ENCODE results near the gene ATP6V0A1. TPM values are rescaled to one million over a fixed set of nuclear protein-coding genes. Genes with fewer than 3 reads are reported as not detected.
"Not testable (repeated sequence)": the region's sequence is repeated elsewhere in the genome, so short reads cannot be mapped to it uniquely, and the experiment has no call there.

ATP6V0A1 gene
- total RNA-seq, 1 experiment from 2014 or later = 55.1 TPM

DNA sequence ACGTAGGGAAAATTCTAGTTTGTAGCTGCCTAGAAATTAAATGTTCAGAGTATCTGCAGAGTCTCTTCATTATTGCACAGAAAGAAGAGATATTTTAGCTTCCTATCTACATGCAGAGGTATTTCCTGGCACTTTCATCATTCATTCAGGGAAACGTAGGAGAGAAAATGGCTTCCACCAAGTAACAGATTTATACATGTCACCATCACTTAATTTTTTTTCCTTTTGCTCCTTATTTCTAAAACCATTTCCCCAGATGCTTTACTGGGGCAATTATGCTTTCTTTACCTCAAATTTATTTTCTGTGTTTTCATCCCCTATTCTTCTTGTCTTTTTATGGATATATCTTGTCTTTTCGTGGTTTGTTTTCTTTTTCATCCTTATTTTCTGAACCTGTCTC is 18.5 kb downstream of the ATP6V0A1 start:
- Histone ChIP-seq H3K27ac (no peak overlapping the region), H3K79me2 (ENCODE audit: low read depth) (no peaks in the 10 kb centered on the region), H3K4me1 (replicated peaks; ENCODE audit: insufficient read depth) (no peaks in the 10 kb centered on the region), H3K27me3 (ENCODE audit: insufficient read depth, low read depth) (no peaks in the 10 kb centered on the region), H2AFZ (no peak overlapping the region), H3F3A (ENCODE audit: insufficient read depth, low read depth) (no peaks in the 10 kb centered on the region; the same call in 1 of the 2 replicates), H3K4me2 (no peak overlapping the region), H4K20me1 (ENCODE audit: insufficient read depth) (no peaks in the 10 kb centered on the region; the same call in 1 of the 2 replicates), H3K9me3 (ENCODE audit: insufficient read depth, low read depth) (no peaks in the 10 kb centered on the region), H3K36me3 (ENCODE audit: low read depth) (peaks cover 54% of the 10 kb centered on the region), H3K4me3 (no peak overlapping the region), H3K9me2 (ENCODE audit: insufficient read depth) (no peaks in the 10 kb centered on the region)
- no peak for TF ChIP-seq EZH2 (IDR thresholded peaks at IDR 0.05; ENCODE audit: low read depth)
- TF ChIP-seq, protein P1, sequence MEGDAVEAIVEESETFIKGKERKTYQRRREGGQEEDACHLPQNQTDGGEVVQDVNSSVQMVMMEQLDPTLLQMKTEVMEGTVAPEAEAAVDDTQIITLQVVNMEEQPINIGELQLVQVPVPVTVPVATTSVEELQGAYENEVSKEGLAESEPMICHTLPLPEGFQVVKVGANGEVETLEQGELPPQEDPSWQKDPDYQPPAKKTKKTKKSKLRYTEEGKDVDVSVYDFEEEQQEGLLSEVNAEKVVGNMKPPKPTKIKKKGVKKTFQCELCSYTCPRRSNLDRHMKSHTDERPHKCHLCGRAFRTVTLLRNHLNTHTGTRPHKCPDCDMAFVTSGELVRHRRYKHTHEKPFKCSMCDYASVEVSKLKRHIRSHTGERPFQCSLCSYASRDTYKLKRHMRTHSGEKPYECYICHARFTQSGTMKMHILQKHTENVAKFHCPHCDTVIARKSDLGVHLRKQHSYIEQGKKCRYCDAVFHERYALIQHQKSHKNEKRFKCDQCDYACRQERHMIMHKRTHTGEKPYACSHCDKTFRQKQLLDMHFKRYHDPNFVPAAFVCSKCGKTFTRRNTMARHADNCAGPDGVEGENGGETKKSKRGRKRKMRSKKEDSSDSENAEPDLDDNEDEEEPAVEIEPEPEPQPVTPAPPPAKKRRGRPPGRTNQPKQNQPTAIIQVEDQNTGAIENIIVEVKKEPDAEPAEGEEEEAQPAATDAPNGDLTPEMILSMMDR (conservative IDR thresholded peaks at IDR 0.05) = no peak
- CTCF ChIA-PET = no interaction called here
- no peak for DNase-seq
- no TSS peak for BruUV-seq (replicated peaks)
- POLR2A ChIA-PET (ENCODE audit: unreplicated experiment) = no interaction called here
- intact Hi-C loops (cut with micrococcal nuclease; ENCODE audit: unreplicated experiment) = no loop called here

DNA sequence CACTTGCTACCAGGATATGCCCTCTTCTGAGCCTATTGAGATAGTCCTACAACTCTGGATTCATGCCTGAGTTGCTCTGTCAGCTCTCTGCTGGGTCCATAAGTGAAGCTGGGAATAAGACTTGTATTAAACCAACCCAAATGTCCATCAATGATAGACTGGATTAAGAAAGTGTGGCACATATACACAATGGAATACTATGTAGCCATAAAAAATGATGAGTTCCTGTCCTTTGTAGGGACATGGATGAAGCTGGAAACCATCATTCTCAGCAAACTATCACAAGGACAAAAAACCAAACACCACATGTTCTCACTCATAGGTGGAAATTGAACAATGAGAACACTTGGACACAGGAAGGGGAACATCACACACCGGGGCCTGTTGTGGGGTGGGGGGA is 19.1 kb downstream of the ATP6V0A1 start:
- BruUV-seq (replicated peaks); H3K79me2 ChIP-seq (ENCODE audit: low read depth); H3K9me2 ChIP-seq (ENCODE audit: insufficient read depth); H3K27me3 ChIP-seq (ENCODE audit: insufficient read depth, low read depth); POLR2A ChIA-PET (ENCODE audit: unreplicated experiment); CTCF ChIA-PET; H2AFZ ChIP-seq; H3K9me3 ChIP-seq (ENCODE audit: insufficient read depth, low read depth); H3F3A ChIP-seq (ENCODE audit: insufficient read depth, low read depth); DNase-seq; H3K27ac ChIP-seq; intact Hi-C loops (cut with micrococcal nuclease; ENCODE audit: unreplicated experiment); H3K4me3 ChIP-seq; H3K4me1 ChIP-seq (replicated peaks; ENCODE audit: insufficient read depth); H3K4me2 ChIP-seq; H4K20me1 ChIP-seq (ENCODE audit: insufficient read depth): not testable (repeated sequence)
- H3K36me3 ChIP-seq (ENCODE audit: low read depth) = peaks cover 53% of the 10 kb centered on the region

DNA sequence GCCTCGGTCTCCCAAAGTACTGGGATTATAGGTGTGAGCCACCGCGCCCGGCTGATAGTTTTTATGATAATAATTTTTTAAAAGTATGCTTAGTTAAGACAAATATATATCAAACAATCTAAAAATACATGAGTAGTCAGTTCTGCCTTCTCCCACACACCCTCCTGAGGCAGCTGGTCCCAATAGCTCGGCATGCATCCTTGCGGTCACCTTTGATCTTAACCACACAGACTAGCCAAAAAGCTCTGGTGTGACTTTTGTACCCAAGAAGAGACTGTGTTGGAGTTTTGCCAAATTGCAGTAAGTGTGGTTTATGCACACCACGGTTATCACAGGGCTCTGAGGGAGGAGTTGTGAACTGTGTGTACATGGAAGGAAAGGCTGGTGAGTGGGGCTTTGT is 25.6 kb downstream of the ATP6V0A1 start:
- H2AFZ ChIP-seq = no peak overlapping the region
- no peaks in the 10 kb centered on the region for H3K27me3 ChIP-seq (ENCODE audit: insufficient read depth, low read depth)
- H3F3A ChIP-seq (ENCODE audit: insufficient read depth, low read depth) = 0 out of 2 replicates have a peak, but pooled peaks cover 4% of the 10 kb centered on the region
- intact Hi-C loops (cut with micrococcal nuclease; ENCODE audit: unreplicated experiment) = no loop called here
- H3K4me1 ChIP-seq (replicated peaks; ENCODE audit: insufficient read depth) = no peaks in the 10 kb centered on the region
- no peak overlapping the region for H3K27ac ChIP-seq
- no peak overlapping the region for H3K4me2 ChIP-seq
- H3K9me3 ChIP-seq (ENCODE audit: insufficient read depth, low read depth) = no peaks in the 10 kb centered on the region
- no TSS peak for BruUV-seq (replicated peaks)
- DNase-seq = no peak
- no peaks in the 10 kb centered on the region for H4K20me1 ChIP-seq (ENCODE audit: insufficient read depth)
- TF ChIP-seq, protein P1 (conservative IDR thresholded peaks at IDR 0.05) = no peak
- TF ChIP-seq EZH2 (IDR thresholded peaks at IDR 0.05; ENCODE audit: low read depth) = no peak
- no peak overlapping the region for H3K4me3 ChIP-seq
- ChIA-PET POLR2A (ENCODE audit: unreplicated experiment) (no interaction called here), CTCF (no interaction called here)
- H3K9me2 ChIP-seq (ENCODE audit: insufficient read depth) = no peaks in the 10 kb centered on the region
- no peaks in the 10 kb centered on the region for H3K79me2 ChIP-seq (ENCODE audit: low read depth)
- peaks cover 30% of the 10 kb centered on the region for H3K36me3 ChIP-seq (ENCODE audit: low read depth)

DNA sequence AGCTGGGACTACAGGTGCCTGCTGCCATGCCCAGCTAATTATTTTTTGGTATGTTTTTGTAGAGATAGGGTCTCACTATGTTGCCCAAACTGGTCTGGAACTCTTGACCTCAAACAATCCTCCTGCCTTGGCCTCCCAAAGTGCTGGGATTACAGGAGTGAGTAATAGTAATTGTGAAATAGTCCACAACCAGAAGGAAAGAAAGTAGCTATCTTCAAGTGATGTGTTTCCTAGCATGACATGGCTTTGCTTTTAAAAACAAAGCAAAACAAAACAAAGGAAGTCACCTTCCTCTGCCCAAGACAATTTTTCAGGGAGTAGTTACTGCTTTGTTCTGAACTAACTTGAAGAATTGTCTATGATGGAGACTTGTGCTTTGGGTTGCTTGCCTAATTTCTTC is 27.0 kb downstream of the ATP6V0A1 start:
- H3K79me2 ChIP-seq (ENCODE audit: low read depth) = no peaks in the 10 kb centered on the region
- CTCF ChIA-PET = no interaction called here
- 0 out of 2 replicates have a peak, but pooled peaks cover 4% of the 10 kb centered on the region for H3F3A ChIP-seq (ENCODE audit: insufficient read depth, low read depth)
- BruUV-seq (replicated peaks) = no TSS peak
- H3K4me1 ChIP-seq (replicated peaks; ENCODE audit: insufficient read depth) = no peaks in the 10 kb centered on the region
- H3K4me2 ChIP-seq = no peak overlapping the region
- H4K20me1 ChIP-seq (ENCODE audit: insufficient read depth) = no peaks in the 10 kb centered on the region
- no peaks in the 10 kb centered on the region for H3K9me2 ChIP-seq (ENCODE audit: insufficient read depth)
- H3K27me3 ChIP-seq (ENCODE audit: insufficient read depth, low read depth) = no peaks in the 10 kb centered on the region
- H2AFZ ChIP-seq = no peak overlapping the region
- H3K4me3 ChIP-seq = no peak overlapping the region
- peaks cover 27% of the 10 kb centered on the region for H3K36me3 ChIP-seq (ENCODE audit: low read depth)
- no peak for DNase-seq
- no peak overlapping the region for H3K27ac ChIP-seq
- POLR2A ChIA-PET (ENCODE audit: unreplicated experiment) = interaction anchor here (0.6 kb wide), 1 partner anchor 129 kb away, joined by 16 read pairs; no protein-coding TSS in a partner anchor
- intact Hi-C loops (cut with micrococcal nuclease; ENCODE audit: unreplicated experiment) = no loop called here
- TF ChIP-seq, protein P1 (conservative IDR thresholded peaks at IDR 0.05) = no peak
- TF ChIP-seq EZH2 (IDR thresholded peaks at IDR 0.05; ENCODE audit: low read depth) = no peak
- no peaks in the 10 kb centered on the region for H3K9me3 ChIP-seq (ENCODE audit: insufficient read depth, low read depth)
